HTR-8/SVneo (cell line): ENCODE results near the gene PLAGL1.
"Not testable (repeated sequence)": the region's sequence is repeated elsewhere in the genome, so short reads cannot be mapped to it uniquely, and the experiment has no call there.

Experiments used
- DNase-seq: peaks from one replicate; pipeline ENCODE4 v3.0.0; 2011; ENCODE audit warnings: low spot score, mixed read lengths; ENCODE audit not compliant: insufficient read length
- FAIRE-seq: peaks from 2 replicates; lab custom pipeline; 2011; peaks lifted over from hg19 to GRCh38; lab: Jason Lieb, UNC

Gene PLAGL1

GRCh38 chr6:144008120-144008811, at the start of gene PLAGL1:
Gene PLAGL1, minus strand, starts transcription at chr6:144008259. Its CDS starts 60,123 bp downstream, at chr6:143948136.
- peak; percentile 4 for FAIRE-seq
- peak; percentile 25 for DNase-seq

GRCh38 chr6:144055121-144055931, 47.3 kb upstream of the PLAGL1 start:
- no peak for DNase-seq
- FAIRE-seq = no peak

- no peak for FAIRE-seq
- no peak for DNase-seq
Measured at GRCh38 chr6:144053601-144054000, 45.5 kb upstream of the PLAGL1 start.

GRCh38 chr6:144052488-144052887, 44.4 kb upstream of the PLAGL1 start:
- FAIRE-seq (no peak), DNase-seq (no peak)

GRCh38 chr6:144049386-144049785, 41.3 kb upstream of the PLAGL1 start:
- no peak for FAIRE-seq

GRCh38 chr6:144047688-144048087, 39.6 kb upstream of the PLAGL1 start:
- DNase-seq = no peak
- FAIRE-seq = no peak

More at GRCh38 chr6:144049386-144049785, 41.3 kb upstream of the PLAGL1 start:
- DNase-seq = no peak

- not testable (repeated sequence) for FAIRE-seq, DNase-seq
Measured at GRCh38 chr6:144046672-144047071, 38.6 kb upstream of the PLAGL1 start.

- DNase-seq, FAIRE-seq: not testable (repeated sequence)
Measured at GRCh38 chr6:144044989-144045388, 36.9 kb upstream of the PLAGL1 start.

- FAIRE-seq = no peak
- no peak for DNase-seq
Measured at GRCh38 chr6:144036835-144037195, 28.8 kb upstream of the PLAGL1 start.

- DNase-seq (no peak), FAIRE-seq (no peak)
Measured at GRCh38 chr6:144036064-144036834, 28.2 kb upstream of the PLAGL1 start.

- FAIRE-seq = no peak
Measured at GRCh38 chr6:144035416-144035815, 27.4 kb upstream of the PLAGL1 start.

GRCh38 chr6:144033816-144034735, 26.0 kb upstream of the PLAGL1 start:
- DNase-seq = peak; percentile 23
- no peak for FAIRE-seq

More at GRCh38 chr6:144035416-144035815, 27.4 kb upstream of the PLAGL1 start:
- DNase-seq = no peak

GRCh38 chr6:144029452-144029851, 21.4 kb upstream of the PLAGL1 start:
- DNase-seq (no peak), FAIRE-seq (no peak)

GRCh38 chr6:144027932-144028587, 20.0 kb upstream of the PLAGL1 start:
- FAIRE-seq = no peak
- DNase-seq = no peak

GRCh38 chr6:144023216-144023615, 15.2 kb upstream of the PLAGL1 start:
- no peak for FAIRE-seq

GRCh38 chr6:144019929-144020328, 11.9 kb upstream of the PLAGL1 start:
- FAIRE-seq = no peak

More at GRCh38 chr6:144023216-144023615, 15.2 kb upstream of the PLAGL1 start:
- DNase-seq = no peak

GRCh38 chr6:144017166-144018094, 9.4 kb upstream of the PLAGL1 start:
- FAIRE-seq (no peak), DNase-seq (no peak)

More at GRCh38 chr6:144019929-144020328, 11.9 kb upstream of the PLAGL1 start:
- DNase-seq = no peak

GRCh38 chr6:144013486-144013909, 5.4 kb upstream of the PLAGL1 start:
- DNase-seq (peak; percentile 43), FAIRE-seq (no peak)
